HG03025 (cell line): ENCODE results near the gene ARHGAP22.
"Not testable (repeated sequence)": the region's sequence is repeated elsewhere in the genome, so short reads cannot be mapped to it uniquely, and the experiment has no call there.

Source experiments
- ATAC-seq: cut with Tn5 transposase; IDR thresholded peaks from one replicate; pipeline ENCODE4 v1.9.1; 2021; ENCODE audit warnings: mild to moderate bottlenecking, moderate library complexity; ENCODE audit not compliant: unreplicated experiment, low FRiP score

ARHGAP22 gene, protein sequence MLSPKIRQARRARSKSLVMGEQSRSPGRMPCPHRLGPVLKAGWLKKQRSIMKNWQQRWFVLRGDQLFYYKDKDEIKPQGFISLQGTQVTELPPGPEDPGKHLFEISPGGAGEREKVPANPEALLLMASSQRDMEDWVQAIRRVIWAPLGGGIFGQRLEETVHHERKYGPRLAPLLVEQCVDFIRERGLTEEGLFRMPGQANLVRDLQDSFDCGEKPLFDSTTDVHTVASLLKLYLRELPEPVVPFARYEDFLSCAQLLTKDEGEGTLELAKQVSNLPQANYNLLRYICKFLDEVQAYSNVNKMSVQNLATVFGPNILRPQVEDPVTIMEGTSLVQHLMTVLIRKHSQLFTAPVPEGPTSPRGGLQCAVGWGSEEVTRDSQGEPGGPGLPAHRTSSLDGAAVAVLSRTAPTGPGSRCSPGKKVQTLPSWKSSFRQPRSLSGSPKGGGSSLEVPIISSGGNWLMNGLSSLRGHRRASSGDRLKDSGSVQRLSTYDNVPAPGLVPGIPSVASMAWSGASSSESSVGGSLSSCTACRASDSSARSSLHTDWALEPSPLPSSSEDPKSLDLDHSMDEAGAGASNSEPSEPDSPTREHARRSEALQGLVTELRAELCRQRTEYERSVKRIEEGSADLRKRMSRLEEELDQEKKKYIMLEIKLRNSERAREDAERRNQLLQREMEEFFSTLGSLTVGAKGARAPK

DNA sequence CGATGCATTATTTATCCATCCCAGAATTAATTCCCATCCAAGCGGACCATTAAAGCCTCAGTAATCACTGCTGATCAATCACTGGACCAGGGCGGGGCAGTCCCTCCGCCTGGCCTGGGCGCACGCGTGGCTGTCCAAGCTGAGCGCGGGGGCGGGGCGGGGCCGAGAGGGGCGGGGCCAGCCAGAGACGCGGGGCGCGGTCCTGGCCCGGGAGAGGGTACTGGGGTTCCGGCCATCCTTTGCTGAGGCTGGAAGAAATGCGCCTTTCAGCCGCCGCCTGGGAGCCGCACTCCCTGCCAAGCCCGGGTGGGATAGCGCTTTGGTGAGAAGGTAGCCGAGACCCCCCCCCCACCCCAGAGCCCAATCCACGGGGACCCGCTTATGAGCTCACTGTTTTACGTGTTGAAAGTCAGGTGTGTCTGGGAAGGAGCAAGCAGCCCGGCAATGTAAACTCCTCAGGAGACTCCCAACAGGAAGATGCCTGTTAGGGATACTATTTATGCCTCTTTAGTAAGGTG, at the start of gene ARHGAP22:
Gene ARHGAP22 (minus strand): TSS at position 83 of the 518 bp plus-strand sequence. CDS start 277 bp downstream, outside the sequence.
- no peak for ATAC-seq

DNA sequence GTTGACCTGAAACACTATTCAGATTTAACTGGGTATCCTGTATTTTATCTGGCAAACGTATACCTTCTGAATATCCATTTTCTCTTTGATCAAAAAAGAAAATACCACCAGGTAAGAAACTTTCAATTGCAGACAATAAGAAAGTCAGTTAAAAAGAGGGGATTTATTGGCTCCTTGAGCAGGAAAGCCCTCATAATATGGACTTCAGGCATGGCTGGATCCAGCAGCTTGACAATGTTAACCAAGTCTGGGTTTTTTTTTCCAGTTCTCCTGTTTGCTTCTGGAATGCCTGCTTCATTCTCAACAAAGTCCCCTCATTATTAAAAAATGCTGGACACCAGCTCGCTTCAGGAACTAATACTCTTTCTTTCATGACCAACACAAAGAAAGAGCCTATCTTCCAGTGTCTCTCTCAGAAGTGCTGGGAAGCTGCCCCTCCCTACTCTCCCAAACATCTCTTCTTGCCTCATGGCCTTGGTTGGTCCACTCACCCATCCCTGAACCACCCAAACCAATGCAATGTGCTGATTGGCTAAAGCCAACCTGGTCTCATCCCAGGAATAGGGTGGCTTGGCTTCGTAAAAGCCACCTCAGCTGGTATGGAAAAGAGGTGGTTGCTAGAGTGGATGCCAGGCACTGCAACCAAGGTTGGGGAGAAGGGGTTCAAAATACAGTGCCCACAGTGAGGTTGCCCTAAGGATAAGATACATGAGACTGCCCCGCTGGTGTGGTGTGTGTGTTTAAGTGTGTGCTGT, 49.2 kb upstream of the ARHGAP22 start:
- ATAC-seq: no peak

DNA sequence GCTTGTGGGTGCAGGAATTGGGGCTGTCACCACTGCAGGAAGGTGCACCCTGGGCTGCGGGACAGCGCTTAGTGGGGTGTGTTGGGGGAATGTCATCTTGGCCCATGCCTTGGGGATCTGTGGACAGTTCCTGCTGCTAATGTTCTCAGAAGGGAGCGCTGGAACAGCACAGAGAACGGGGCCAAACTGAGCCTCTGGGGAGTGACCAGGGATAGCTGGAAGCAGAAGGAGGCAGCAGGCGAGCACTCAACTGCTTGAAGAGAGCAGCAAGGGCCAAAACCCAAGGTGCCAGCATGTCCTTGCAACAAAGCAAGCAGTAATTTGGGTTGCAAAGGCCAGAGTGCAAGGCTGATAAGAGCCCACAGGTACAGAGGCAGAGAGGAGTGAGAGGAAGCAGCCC, 48.5 kb upstream of the ARHGAP22 start:
- no peak for ATAC-seq

DNA sequence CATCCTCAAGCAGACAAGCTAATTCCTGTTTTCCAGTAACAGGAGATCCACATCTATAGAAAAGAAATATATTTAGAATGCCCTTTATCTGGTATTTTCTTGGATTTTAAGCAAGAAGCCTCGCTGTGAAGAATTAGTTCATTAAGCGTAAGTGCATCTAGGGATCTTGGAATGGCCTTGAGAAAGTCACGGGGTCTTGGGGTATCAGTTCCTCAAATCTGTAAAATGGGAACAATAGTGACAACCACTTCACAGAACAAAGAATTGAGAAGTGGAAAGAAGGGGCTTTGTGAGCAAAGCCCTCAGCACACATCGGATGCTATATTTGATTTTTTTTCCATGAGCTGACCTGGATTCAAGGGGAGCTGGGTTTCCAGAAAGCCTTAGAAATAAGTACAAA, 47.5 kb upstream of the ARHGAP22 start:
- no peak for ATAC-seq

DNA sequence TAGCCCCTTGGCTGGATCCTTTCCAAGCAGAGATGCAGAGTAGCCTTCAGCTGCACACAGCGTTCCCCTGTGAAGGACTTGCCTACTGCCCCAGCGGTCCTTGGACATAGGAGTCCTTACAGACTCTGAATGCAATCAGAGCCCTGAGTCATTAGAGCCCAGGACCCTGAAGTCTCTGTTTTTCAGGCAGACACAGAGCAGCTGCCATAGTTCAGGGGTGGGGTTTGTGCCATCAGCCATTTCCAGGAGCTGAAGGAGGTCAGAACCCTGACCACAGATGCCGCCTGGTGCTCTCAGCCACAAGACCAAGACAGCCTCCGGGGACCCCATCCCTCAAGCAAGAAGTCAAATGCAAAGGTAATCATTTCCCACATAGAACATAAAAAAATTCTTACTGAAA, 47.0 kb upstream of the ARHGAP22 start:
- ATAC-seq: no peak

DNA sequence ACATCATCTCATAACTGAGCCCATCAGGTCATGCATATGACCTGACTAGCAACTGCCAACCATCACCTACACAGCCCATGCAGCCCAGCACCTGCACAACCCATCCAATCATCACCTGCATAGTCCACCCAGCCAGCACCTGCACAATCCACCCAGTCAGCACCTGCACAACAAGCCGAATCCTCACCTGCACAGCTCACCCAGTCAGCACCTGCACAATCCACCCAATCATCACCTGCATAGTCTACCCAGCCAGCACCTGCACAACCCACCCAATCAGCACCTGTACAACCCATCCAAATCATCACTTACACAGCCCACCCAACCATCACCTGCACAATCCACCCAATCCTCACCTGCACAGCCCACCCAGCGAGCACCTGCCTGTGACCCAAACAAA, 46.4 kb upstream of the ARHGAP22 start:
- no peak for ATAC-seq

DNA sequence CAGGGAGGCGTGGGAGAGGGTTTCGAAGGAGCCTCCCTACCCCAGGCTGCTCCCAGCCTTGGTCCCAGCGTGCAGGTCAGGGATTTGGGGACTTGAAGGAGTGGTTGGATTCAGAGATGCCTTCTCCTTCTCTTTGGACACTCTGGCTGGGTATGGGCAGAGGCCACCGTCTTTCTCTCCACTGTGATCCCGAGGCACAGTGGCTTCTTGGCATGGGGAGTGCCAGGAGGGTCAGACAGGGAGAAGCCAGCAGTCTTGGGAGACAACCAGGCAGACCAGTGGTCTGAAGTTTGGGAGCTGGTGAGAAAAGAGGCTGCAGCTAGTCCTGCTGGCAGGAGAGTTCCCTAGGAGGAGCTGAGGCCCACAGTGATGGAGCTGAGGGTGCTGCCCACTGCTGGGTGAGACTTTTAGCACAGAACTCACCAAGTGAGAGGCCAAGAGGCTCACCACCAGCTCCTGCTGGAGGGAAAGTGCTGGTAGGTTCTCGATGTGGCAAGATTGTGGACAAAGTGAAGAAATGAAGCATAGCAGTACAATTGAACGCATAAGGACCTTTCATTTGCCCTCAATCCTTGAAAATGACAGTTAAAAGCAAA, 44.6 kb upstream of the ARHGAP22 start:
- no peak for ATAC-seq

DNA sequence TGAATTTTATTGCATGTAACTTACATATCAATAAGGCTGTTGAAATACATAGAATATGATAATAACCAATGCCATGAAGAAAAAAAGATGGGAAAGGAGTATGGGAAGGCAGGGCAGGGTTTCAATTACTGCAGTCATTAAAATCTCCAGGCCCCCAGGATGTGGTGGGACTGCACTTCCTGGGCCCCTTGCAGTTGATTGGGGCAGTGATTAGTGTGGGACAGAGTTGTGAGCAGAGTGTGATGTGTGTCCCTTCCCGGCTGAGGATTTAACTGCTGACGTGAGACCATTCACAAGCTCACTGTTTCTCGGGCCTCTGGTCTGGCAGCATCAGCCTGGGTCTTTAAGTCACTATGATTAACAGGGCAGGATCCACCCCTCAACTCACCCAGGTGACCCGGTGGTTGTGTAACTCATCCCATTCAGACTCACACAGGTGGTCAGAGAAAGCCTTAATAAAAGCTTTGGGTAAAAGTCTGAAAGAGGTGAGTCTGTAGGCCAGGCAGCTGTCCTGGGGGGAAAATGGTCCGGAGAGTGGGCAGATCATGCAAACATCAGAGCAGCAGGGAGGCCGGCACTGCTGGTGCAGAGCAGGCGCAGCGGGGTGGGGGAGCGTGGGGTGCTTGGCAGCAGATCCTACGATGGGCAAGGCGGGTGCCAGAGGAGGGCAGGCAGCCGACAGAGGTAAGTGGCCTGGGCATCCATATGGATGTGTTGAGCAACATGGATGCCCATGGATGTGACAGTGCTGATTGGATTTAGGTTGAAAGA, 43.5 kb upstream of the ARHGAP22 start:
- no peak for ATAC-seq

DNA sequence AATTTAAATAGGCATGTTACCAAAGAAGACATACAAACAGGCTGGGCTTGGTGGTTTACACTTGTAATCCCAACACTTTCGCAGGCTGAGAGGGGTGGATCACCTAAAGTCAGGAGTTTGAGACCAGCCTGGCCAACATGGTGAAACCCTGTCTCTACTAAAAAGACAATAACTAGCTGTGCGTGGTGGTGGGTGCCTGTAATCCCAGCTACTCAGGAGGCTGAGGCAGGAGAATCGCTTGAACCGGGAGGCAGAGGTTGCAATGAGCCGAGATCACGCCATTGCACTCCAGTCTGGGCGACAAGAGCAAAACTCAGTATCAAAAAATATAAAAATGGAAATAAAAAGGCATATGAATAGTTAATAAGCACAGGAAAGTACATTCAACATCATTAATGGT, 42.2 kb upstream of the ARHGAP22 start:
- ATAC-seq: not testable (repeated sequence)

DNA sequence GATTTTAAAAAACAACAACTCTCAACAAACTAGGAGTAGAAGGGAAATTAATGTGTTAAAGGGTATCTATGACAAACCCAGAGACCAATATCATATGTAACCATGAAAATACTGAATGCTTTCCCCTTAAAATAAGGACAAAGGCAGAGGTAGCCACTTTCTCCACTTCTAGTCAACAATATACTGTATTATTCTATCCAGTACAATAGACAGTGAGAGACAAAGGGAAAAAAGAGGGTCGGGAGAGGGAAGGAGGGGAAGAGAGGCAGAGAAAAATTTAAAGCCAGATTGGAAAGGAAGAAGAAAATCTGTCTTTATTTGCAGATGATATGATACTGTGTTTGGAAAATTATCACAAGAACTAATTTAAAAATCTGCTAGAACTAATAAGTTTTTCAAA, 40.7 kb upstream of the ARHGAP22 start:
- no peak for ATAC-seq

DNA sequence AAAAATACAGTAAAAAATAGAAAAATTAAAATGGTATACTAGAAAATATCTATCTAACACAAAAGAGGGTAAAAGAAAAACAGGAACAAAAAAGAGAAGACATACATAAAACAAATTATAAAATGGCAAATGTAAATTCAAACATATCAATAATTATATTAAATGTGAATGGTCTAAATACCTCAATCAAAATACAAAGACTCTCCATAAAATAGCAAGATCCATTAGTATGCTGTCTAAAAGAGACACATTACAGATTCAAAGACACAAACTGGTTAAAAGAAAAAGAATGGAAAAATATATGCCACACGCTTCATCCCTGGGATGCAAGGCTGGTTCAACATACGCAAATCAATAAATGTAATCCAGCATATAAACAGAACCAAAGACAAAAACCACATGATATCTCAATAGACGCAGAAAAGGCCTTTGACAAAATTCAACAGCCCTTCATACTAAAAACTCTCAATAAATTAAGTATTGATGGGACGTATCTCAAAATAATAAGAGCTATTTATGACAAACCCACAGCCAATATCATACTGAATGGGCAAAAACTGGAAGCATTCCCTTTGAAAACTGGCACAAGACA, 36.3 kb upstream of the ARHGAP22 start:
- ATAC-seq: not testable (repeated sequence)

DNA sequence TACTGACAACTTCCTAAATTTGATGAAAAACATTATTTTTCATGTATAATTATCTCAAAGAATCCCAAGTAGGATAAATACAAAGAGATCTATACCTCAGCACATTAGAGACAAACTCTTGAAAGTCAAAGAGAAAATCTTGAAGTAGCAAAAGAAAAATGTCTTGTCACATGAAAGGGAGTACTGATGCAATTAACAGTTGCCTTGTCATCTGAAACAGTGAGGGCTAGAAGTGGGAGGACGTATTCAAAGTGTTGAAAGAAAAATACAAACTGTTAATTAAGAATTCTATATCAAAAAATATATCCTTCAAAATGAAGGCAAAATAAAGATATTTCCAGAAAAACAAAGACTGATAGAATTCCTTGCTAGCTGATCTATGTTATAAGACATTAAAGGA, 35.5 kb upstream of the ARHGAP22 start:
- no peak for ATAC-seq

DNA sequence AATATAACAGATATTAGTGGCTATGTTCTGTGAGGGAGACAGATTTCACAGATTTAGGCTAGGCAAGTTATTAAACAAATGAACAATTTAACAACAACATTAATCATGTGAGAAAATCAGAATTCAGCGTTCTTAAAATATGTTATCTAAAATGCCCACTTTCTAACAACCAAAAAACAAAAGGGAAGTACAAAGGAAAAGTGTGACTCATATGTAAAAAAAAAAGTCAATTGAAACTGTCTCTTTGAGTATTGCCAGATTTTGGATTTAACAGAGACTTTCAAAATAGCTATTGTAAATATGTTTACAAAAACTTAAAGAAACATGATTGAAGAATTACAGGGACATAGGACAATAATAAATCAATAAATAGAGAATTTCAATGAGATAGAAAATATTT, 34.8 kb upstream of the ARHGAP22 start:
- no peak for ATAC-seq

DNA sequence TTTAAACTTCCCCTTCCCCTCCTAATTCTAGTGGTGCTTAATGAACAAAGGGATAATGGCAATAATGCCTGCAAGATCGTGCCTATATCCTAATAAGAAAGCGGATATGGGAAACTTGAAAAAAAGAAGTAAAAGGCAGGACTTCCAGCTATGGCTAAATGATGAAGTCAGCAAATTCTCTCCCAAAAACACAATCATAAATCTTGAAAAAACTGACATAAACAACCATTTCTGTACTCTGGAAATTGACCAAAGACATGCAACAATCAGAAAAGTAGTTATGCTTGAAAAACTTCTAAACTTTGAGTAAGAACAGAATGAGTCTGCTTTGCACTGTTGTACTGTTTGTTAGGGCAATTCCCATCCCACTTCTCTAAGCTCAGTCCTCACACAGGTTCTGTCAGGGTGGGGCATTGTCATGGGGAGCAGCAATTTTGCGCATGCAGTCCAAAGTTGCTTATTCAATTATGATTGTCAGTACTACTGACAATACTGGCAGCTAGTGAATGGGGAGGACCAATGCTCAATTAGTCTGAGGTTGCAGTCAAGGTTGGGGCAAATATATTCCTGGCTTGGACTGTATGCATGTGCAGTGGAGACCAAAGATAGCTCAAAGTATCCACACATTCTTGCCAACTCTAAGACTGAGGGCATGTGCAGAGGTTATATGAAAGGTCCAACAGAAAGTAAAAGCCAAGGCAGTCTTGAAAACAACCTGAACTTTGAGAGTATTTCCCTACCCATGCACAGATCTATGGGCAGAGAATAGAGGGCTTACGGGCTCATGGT, 34.1 kb upstream of the ARHGAP22 start:
- ATAC-seq: no peak

DNA sequence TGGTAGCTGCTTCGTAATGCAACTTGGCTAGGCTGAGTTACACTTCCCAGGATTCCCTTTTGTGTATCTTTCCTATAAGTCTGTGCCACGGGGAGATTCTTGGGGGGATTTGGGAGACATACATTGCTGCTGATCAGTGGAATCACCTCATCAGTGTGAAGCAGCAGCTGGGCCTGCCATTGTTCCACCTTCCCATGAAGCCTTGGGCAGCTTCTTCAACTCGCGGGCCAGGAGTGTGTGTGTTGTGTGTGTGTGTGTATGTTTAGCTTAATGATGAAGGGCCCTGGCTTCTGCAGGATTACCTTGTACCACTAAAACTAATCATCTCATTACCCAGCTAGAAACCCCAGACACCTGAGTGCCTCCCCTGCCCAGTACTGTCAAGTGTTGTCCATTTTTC, 33.3 kb upstream of the ARHGAP22 start:
- ATAC-seq: no peak

DNA sequence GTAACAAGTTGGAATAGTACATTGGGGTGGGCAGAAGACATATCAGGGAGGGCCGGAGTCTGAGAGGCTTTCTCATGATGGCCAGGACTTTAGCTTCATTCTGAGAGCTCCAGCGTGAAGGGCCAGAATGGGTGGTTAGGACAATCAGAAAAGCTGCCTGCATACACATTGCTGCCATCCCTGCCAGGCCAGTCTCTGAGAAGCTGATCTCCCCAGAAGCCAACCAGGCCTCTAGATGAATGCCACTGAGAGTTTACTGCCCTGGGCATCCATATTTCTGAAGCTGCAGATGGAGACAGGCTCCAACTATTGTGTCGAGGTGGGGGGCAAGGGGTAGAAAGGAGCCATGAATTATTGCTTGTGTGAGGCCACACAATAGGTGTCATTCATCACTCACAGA, 32.0 kb upstream of the ARHGAP22 start:
- no peak for ATAC-seq

DNA sequence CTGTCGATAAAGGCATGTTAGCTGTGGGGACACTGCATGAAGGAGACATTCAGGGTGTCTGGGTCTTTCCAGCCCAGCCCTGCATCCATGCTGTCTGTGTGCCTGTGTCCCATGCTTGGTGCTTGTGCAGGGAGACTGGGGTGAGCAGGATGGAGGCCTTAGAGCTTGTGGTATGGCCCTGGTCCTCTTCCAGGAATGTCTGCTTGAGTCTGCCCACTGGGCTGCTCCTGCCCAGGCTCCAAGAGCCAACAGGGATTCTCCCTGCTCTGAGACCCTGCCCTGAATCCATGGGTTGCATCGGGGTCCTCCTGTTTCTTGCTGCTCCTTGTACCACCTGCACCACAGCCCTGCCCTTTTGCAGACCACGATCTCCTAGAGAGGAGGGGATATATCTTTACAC, 31.4 kb upstream of the ARHGAP22 start:
- ATAC-seq: no peak

DNA sequence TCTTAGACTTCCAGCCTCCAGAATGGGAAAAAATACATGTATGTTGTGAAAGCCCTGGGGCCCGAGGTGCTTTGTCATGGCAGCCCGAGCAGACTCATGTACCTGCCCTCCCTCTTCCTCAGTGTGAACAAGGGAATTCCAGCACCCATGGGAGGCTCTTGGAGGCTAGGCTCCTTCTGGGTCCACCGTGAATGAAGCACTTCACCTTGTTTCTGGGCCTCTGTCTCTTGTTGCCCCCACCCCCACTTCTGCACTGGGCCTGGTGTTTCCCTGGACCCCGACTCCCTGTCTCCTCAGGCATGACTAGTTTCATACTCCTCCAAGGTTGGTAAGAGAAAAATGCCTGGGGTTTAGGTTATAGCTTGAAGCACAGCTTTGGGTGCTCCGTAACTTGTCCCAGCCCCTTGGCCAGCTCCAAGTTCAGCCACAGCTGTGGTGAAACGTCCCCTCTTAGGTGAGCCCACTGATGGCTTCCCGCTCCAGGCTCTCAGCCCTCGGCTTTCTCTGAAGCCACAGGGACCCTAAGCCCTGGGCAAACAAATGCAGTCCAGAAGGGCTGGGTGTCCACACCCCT, 30.2 kb upstream of the ARHGAP22 start:
- ATAC-seq: no peak
